HepG2 (cell line): ENCODE data around the gene RCOR1. TPM values are rescaled to one million over a fixed set of nuclear protein-coding genes. Genes with fewer than 3 reads are reported as not detected.
A peak's percentile ranks its signal among the peaks of the same experiment; 100 is the strongest.

Experiments used
- ATAC-seq: fragments of 200-7000 bp; cut with Tn5 transposase; 3 replicates; pipeline ENCODE4 v1.9.1; 2020; ENCODE audit warnings: mild to moderate bottlenecking, moderate library complexity
- BruUV-seq: library from RNA; stranded (reverse); fragments of 400-500 nt; replicated peaks from 2 replicates; lab custom pipeline; 2021; lab: Mats Ljungman, UMichigan
- CTCF ChIA-PET: fragments of 300-600 bp; formaldehyde crosslinking; extraction: SDS; loops from one replicate; lab custom pipeline; 2021; ENCODE audit warnings: low total read pairs, inconsistent platforms, low intra/inter-chr PET ratio; lab: Yijun Ruan, JAX
- POLR2A ChIA-PET: fragments of 350-600 bp; sonication (Branson Sonifier 250); formaldehyde crosslinking; loops from one replicate; lab custom pipeline; 2020; ENCODE audit warnings: antibody characterized with exemption, inconsistent platforms; lab: Yijun Ruan, JAX
- DNase-seq: peaks from one replicate; pipeline ENCODE4 v3.0.0-alpha.2; 2015; ENCODE audit warnings: low spot score
- FAIRE-seq: peaks from 3 replicates; lab custom pipeline; 2011; peaks lifted over from hg19 to GRCh38; lab: Jason Lieb, UNC
- H2AFZ ChIP-seq: one replicate; pipeline ENCODE4 v1.6.1; 2011; ENCODE audit warnings: low read length, inconsistent platforms
- H3K27ac ChIP-seq: fragments of 300-600 bp; 3 replicates; pipeline ENCODE4 v1.8.0; 2011; ENCODE audit warnings: mixed run types, mild to moderate bottlenecking, mixed read lengths, low read length, inconsistent platforms; ENCODE audit not compliant: insufficient read depth; ENCODE audit errors: extremely low read length
- H3K27me3 ChIP-seq, 2 experiments: fragments of 200-600 bp in 1 of 2; 2 replicates in 1 of 2; 3 replicates in 1 of 2; pipeline versions ENCODE4 v1.6.0 to v1.8.0; 2011; ENCODE audit warnings: low read length in 2 of 2, mild to moderate bottlenecking in 2 of 2, moderate library complexity in 2 of 2, inconsistent platforms in 1 of 2; ENCODE audit not compliant: insufficient read depth in 2 of 2, control insufficient read depth in 1 of 2
- H3K36me3 ChIP-seq, 2 experiments: fragments of 200-600 bp in 1 of 2; replicated peaks in 1 of 2; 2 replicates in 1 of 2; 3 replicates in 1 of 2; pipeline versions ENCODE4 v1.5.1 to v1.8.0; 2011; ENCODE audit warnings: low read length in 2 of 2, inconsistent platforms in 1 of 2; ENCODE audit not compliant: insufficient read depth in 2 of 2, control insufficient read depth in 1 of 2
- H3K4me1 ChIP-seq: 2 replicates; pipeline ENCODE4 v1.5.1; 2012; ENCODE audit warnings: low read length, inconsistent platforms; ENCODE audit not compliant: insufficient read depth
- H3K4me2 ChIP-seq: 2 replicates; pipeline ENCODE4 v1.6.0; 2011; ENCODE audit warnings: low read depth, low read length, inconsistent platforms
- H3K4me3 ChIP-seq, 3 experiments: fragments of 200-600 bp in 1 of 3; sonication (generic), shearing (Covaris generic) in 1 of 3; replicated peaks in 1 of 3; 2 replicates each; pipeline ENCODE4 v1.5.1; 2011 to 2016; ENCODE audit warnings: low read length in 3 of 3, inconsistent platforms in 2 of 3, low read depth in 2 of 3, mild to moderate bottlenecking in 2 of 3, control low read depth in 1 of 3, mixed read lengths in 1 of 3; ENCODE audit not compliant: insufficient read depth in 1 of 3
- H3K79me2 ChIP-seq: one replicate; pipeline ENCODE4 v1.6.1; 2011; ENCODE audit warnings: low read length, inconsistent platforms; ENCODE audit not compliant: insufficient read depth
- H3K9ac ChIP-seq: 2 replicates; pipeline ENCODE4 v1.6.0; 2011; ENCODE audit warnings: mild to moderate bottlenecking, low read depth, low read length, inconsistent platforms; ENCODE audit not compliant: insufficient read depth
- H3K9me3 ChIP-seq: 2 replicates; pipeline ENCODE4 v1.5.1; 2012; ENCODE audit warnings: mild to moderate bottlenecking, low read length
- H4K20me1 ChIP-seq: 2 replicates; pipeline ENCODE4 v1.6.0; 2011; ENCODE audit warnings: inconsistent platforms, mild to moderate bottlenecking, low read length, moderate library complexity; ENCODE audit not compliant: insufficient read depth
- DMAP1 ChIP-seq: IDR thresholded peaks from 2 replicates; pipeline ENCODE4 v1.6.1; 2016
- EP300 ChIP-seq, 3 experiments: sonication (generic) in 1 of 3; formaldehyde crosslinking in 1 of 3; IDR thresholded peaks; 2 replicates each; pipeline versions ENCODE4 v1.5.1 to v1.6.1; 2011 to 2020; ENCODE audit warnings: low read depth in 2 of 3, low read length in 2 of 3, borderline replicate concordance in 1 of 3, improper control_type of control experiment in 1 of 3, mild to moderate bottlenecking in 1 of 3, missing genetic modification reagents in 1 of 3, moderate library complexity in 1 of 3
- FOXO1 ChIP-seq: sonication (generic); formaldehyde crosslinking; IDR thresholded peaks from 2 replicates; pipeline ENCODE4 v1.4.0; 2020; ENCODE audit warnings: missing genetic modification reagents
- GFI1 ChIP-seq: sonication (generic); formaldehyde crosslinking; IDR thresholded peaks from 2 replicates; pipeline ENCODE4 v1.5.0; 2020; ENCODE audit warnings: missing genetic modification reagents, mild to moderate bottlenecking, borderline replicate concordance
- HDAC2 ChIP-seq: sonication (generic); formaldehyde crosslinking; IDR thresholded peaks from 2 replicates; pipeline ENCODE4 v1.4.0; 2020; ENCODE audit warnings: missing genetic modification reagents
- HNRNPH1 ChIP-seq: fragments of 200-400 bp; formaldehyde crosslinking; optimal IDR thresholded peaks from 2 replicates; pipeline ENCODE3; 2017; ENCODE audit warnings: mild to moderate bottlenecking, low read depth, low read length
- LCORL ChIP-seq, 2 experiments: fragments of 450-650 bp in 1 of 2; sonication (generic) in 1 of 2; formaldehyde crosslinking in 1 of 2; IDR thresholded peaks; 2 replicates each; pipeline versions ENCODE4 v1.5.0 to v1.6.1; 2017 to 2020; ENCODE audit warnings: antibody characterized with exemption in 1 of 2, missing genetic modification reagents in 1 of 2
- NR3C1 ChIP-seq: sonication (generic); formaldehyde crosslinking; IDR thresholded peaks from 2 replicates; pipeline ENCODE4 v1.4.0; 2020; ENCODE audit warnings: missing genetic modification reagents
- TSC22D2 ChIP-seq: sonication (generic); formaldehyde crosslinking; IDR thresholded peaks from 2 replicates; pipeline ENCODE4 v1.5.1; 2020; ENCODE audit warnings: missing genetic modification reagents, mild to moderate bottlenecking, borderline replicate concordance
- ZFP62 ChIP-seq: sonication (generic); formaldehyde crosslinking; IDR thresholded peaks from 2 replicates; pipeline ENCODE4 v1.4.0; 2020; ENCODE audit warnings: missing genetic modification reagents
- ZNF143 ChIP-seq: sonication (generic); formaldehyde crosslinking; IDR thresholded peaks from 2 replicates; pipeline ENCODE4 v1.4.0; 2020; ENCODE audit warnings: missing genetic modification reagents
- ZNF776 ChIP-seq: sonication (generic); formaldehyde crosslinking; IDR thresholded peaks from 2 replicates; pipeline ENCODE4 v1.4.0; 2020; ENCODE audit warnings: mild to moderate bottlenecking, missing genetic modification reagents
- ZNF879 ChIP-seq: sonication (generic); formaldehyde crosslinking; IDR thresholded peaks from 2 replicates; pipeline ENCODE4 v1.8.1; 2023; ENCODE audit warnings: missing genetic modification reagents
- WGBS: methylation state at CpG from one replicate; pipeline ENCODE4 v1.1.6; 2017; ENCODE audit warnings: low lambda C conversion rate; 5-methylcytosine and 5-hydroxymethylcytosine counted together
- in situ Hi-C: cut with HindIII; loops from 2 replicates; pipeline ENCODE4 v1.10.0; 2017; ENCODE audit warnings: low pct_unique_long_range_greater_than_20kb; ENCODE audit not compliant: extremely low pct_ligation_motif_present
- intact Hi-C: fragments of 100-400 bp; cut with micrococcal nuclease; formaldehyde crosslinking; loops from one replicate; pipeline ENCODE4 v1.10.0; 2022; ENCODE audit not compliant: unreplicated experiment
- polyA plus RNA-seq, 8 experiments: library from polyadenylated mRNA; depleted of rRNA in 3 of 8; stranded (reverse) in 7 of 8; unstranded in 1 of 8; fragments of >200 nt; fragmentation: Illumina TruSeq in 4 of 8; extraction: Trizol in 4 of 8; gene quantifications; 2 replicates each; pipeline versions ENCODE4 v1.2.1 to v1.2.3, GENCODE V29; 2011 to 2016; ENCODE audit warnings: low read depth in 4 of 8, missing spikeins in 1 of 8, mixed read lengths in 1 of 8; ENCODE audit not compliant: insufficient read depth in 1 of 8
- total RNA-seq, 5 experiments: library from RNA; depleted of rRNA; stranded (reverse); fragments of >200 nt; fragmentation: Illumina TruSeq; extraction: Trizol; gene quantifications; 2 replicates each; pipeline ENCODE4 v1.2.3, GENCODE V29; 2016; ENCODE audit warnings: low read depth in 1 of 5
- TF ChIP-seq, protein P1 (sequence below): sonication (generic); formaldehyde crosslinking; IDR thresholded peaks from 2 replicates; pipeline ENCODE4 v1.8.0; 2022; ENCODE audit warnings: mild to moderate bottlenecking, missing genetic modification reagents
- TF ChIP-seq, protein P2 (sequence below): IDR thresholded peaks from 2 replicates; pipeline ENCODE4 v1.6.1; 2016; ENCODE audit warnings: missing compliant biosample characterization, missing genetic modification reagents, borderline replicate concordance
- TF ChIP-seq, protein P3 (sequence below): sonication (generic); formaldehyde crosslinking; IDR thresholded peaks from 2 replicates; pipeline ENCODE4 v1.4.0; 2020; ENCODE audit warnings: missing genetic modification reagents
- TF ChIP-seq, protein P4 (sequence below): sonication (generic); formaldehyde crosslinking; IDR thresholded peaks from 2 replicates; pipeline ENCODE4 v1.5.0; 2020; ENCODE audit warnings: missing genetic modification reagents, mild to moderate bottlenecking, borderline replicate concordance

Gene RCOR1
- total and polyA plus RNA-seq, 2 of the 13 experiments (the other 11 are each of a cell fraction or from before 2014, with no cell fraction given) = 10.2 to 11.1 TPM

DNA sequence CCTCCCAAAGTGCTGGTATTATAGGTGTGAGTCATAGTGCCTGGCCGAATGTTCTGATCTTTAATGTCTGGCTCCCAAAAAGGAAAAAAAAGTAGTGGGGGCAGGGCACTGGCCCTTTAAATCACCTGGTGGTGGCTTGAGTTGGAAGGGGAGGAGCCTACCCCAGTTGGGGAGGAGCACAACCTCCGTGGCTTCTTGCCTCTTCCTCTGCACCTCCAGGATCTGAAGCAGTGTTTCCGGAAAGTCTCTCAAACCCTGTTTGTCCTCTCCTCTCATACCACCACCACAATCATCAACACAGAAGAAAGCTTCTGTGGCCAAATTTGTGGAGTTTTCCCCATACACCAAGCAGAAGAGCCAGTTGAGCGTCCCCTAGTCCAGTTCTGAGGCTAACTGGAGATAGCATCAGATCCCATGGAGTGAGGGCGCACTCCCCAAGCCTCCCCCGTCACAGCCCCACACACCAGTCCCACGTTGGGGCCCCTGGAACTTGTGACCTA is 24.3 kb upstream of the RCOR1 start (continued):
- TF ChIP-seq, protein P1, sequence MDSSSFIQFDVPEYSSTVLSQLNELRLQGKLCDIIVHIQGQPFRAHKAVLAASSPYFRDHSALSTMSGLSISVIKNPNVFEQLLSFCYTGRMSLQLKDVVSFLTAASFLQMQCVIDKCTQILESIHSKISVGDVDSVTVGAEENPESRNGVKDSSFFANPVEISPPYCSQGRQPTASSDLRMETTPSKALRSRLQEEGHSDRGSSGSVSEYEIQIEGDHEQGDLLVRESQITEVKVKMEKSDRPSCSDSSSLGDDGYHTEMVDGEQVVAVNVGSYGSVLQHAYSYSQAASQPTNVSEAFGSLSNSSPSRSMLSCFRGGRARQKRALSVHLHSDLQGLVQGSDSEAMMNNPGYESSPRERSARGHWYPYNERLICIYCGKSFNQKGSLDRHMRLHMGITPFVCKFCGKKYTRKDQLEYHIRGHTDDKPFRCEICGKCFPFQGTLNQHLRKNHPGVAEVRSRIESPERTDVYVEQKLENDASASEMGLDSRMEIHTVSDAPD = no peak
- TF ChIP-seq EP300 (IDR thresholded peaks at IDR 0.05; ENCODE audit: low read depth in 2 of 2, low read length in 2 of 2) = 0 out of 4 replicates have a peak, but pooled peaks of 1 of the 2 experiments have one; percentile 14
- TF ChIP-seq EP300 (CRISPR knock-in tag; IDR thresholded peaks at IDR 0.05; ENCODE audit: borderline replicate concordance) = no peak
- TF ChIP-seq, all 625 proteins: peak for 31

DNA sequence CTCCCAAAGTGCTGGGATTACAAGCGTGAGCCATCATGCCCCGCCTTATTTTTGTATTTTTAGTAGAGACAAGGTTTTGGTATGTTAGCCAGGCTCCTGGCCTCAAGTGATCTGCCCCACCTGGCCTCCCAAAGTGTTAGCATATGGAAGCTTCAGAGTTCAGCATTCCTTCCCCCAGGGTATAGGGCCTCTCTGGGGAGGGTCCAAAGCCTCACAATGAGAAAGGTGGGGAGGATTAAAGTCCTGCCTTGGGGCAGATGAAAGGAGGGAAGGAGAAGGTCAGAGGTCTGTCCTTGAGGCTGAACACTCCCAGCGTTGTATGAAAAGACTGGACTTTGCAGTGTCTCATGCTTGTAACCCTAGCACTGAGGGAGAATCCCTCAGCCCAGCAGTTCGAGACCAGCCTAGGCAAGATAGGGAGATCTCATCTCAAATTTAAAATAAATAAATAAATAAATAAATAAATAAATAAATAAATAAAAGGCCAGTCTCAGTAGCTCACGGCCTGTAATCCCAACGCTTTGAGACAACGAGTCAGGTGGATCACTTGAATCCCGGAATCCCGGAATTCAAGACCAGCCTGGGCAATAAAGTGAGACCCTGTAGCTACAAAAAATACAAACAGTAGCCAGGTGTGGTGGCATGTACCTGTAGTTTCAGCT is 22.0 kb upstream of the RCOR1 start:
- ATAC-seq (peak; percentile 52), FAIRE-seq (peak; percentile 42), DNase-seq (peak; percentile 79)
- Histone ChIP-seq H4K20me1 (no peaks in the 10 kb centered on the region), H3K9ac (no peak overlapping the region), H3K4me3 (no peak overlapping the region), H3K4me2 (no peak overlapping the region), H3K36me3 (no peaks in the 10 kb centered on the region), H3K27me3 (no peaks in the 10 kb centered on the region), H3K79me2 (no peaks in the 10 kb centered on the region), H3K4me1 (peaks cover 92% of the 10 kb centered on the region), H2AFZ (no peak overlapping the region), H3K9me3 (no peaks in the 10 kb centered on the region), H3K27ac (peak overlapping the region; percentile 67)
- ChIA-PET CTCF (no interaction called here), POLR2A (interaction anchor here (0.9 to 3.3 kb wide), 4 partner anchors 23 to 30 kb away, joined by 3 to 11 read pairs (median 8); no protein-coding TSS in a partner anchor)
- intact Hi-C loops (no loop called here), in situ Hi-C loops (no loop called here)
- 67% methylated on average over 9 of the region's 9 CpGs for WGBS
- no TSS peak for BruUV-seq
- TF ChIP-seq HDAC2 (CRISPR knock-in tag) = peak; percentile 47; the same call in 1 of the 2 replicates
- TF ChIP-seq ZFP62 = no peak
- TF ChIP-seq NR3C1 (CRISPR knock-in tag) = no peak
- TF ChIP-seq DMAP1 = peak; percentile 26; the same call in 1 of the 2 replicates
- TF ChIP-seq, protein P2, sequence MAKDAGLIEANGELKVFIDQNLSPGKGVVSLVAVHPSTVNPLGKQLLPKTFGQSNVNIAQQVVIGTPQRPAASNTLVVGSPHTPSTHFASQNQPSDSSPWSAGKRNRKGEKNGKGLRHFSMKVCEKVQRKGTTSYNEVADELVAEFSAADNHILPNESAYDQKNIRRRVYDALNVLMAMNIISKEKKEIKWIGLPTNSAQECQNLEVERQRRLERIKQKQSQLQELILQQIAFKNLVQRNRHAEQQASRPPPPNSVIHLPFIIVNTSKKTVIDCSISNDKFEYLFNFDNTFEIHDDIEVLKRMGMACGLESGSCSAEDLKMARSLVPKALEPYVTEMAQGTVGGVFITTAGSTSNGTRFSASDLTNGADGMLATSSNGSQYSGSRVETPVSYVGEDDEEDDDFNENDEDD = peak; percentile 38; the same call in 1 of the 2 replicates
- TF ChIP-seq ZNF143 (CRISPR knock-in tag) = no peak
- no peak for TF ChIP-seq ZNF879 (CRISPR knock-in tag)
- TF ChIP-seq TSC22D2 = no peak
- TF ChIP-seq LCORL (IDR thresholded peaks at IDR 0.05) = no peak
- no peak for TF ChIP-seq LCORL (CRISPR knock-in tag; IDR thresholded peaks at IDR 0.05)
- no peak for TF ChIP-seq ZNF776 (CRISPR knock-in tag)
- TF ChIP-seq, protein P3, sequence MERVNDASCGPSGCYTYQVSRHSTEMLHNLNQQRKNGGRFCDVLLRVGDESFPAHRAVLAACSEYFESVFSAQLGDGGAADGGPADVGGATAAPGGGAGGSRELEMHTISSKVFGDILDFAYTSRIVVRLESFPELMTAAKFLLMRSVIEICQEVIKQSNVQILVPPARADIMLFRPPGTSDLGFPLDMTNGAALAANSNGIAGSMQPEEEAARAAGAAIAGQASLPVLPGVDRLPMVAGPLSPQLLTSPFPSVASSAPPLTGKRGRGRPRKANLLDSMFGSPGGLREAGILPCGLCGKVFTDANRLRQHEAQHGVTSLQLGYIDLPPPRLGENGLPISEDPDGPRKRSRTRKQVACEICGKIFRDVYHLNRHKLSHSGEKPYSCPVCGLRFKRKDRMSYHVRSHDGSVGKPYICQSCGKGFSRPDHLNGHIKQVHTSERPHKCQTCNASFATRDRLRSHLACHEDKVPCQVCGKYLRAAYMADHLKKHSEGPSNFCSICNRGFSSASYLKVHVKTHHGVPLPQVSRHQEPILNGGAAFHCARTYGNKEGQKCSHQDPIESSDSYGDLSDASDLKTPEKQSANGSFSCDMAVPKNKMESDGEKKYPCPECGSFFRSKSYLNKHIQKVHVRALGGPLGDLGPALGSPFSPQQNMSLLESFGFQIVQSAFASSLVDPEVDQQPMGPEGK (CRISPR knock-in tag) = peak; percentile 83
- no peak for TF ChIP-seq FOXO1 (CRISPR knock-in tag)
- TF ChIP-seq HNRNPH1 = no peak
- TF ChIP-seq, protein P4, sequence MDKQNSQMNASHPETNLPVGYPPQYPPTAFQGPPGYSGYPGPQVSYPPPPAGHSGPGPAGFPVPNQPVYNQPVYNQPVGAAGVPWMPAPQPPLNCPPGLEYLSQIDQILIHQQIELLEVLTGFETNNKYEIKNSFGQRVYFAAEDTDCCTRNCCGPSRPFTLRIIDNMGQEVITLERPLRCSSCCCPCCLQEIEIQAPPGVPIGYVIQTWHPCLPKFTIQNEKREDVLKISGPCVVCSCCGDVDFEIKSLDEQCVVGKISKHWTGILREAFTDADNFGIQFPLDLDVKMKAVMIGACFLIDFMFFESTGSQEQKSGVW (CRISPR knock-in tag) = no peak
- TF ChIP-seq GFI1 (CRISPR knock-in tag) = 0 out of 2 replicates have a peak, but pooled peaks have one; percentile 39
